Right hindlimb (tissue), 1 donor: ENCODE measurements around the gene SURF4.
A peak's percentile ranks its signal among the peaks of the same experiment; 100 is the strongest.

ENCODE experiments used
- DNase-seq: peaks from one replicate; pipeline ENCODE4 v3.0.0-alpha.2; 2018

Gene SURF4

DNA sequence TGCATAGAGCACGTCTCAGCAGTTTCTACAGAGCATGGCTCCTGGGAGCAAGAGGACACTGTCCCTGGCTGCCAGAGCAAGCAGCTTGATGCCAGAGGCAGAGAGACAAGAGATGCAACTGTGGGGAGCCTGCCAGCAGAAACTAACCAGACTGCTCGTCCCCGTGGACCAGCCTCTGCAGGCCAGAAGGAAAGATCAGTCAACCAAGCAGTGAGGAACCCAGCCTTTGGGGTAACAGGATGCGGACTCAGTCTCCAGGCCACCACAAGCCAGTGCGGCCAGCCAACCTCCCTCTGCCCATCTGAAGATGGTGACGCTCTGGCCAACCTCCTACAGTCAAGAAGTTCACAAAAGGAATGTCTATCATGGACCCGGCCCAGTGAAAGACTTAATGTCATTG lies 3.7 kb downstream of the SURF4 start:
- no peak for DNase-seq

GRCh38 chr9:133371261-133371711 lies 4.6 kb downstream of the SURF4 start:
- DNase-seq = no peak

- DNase-seq = no peak
Measured at GRCh38 chr9:133370685-133371084, 5.2 kb downstream of the SURF4 start.

GRCh38 chr9:133369933-133370332 lies 5.9 kb downstream of the SURF4 start:
- DNase-seq = no peak

GRCh38 chr9:133369422-133369821 lies 6.4 kb downstream of the SURF4 start:
- DNase-seq = no peak

DNA sequence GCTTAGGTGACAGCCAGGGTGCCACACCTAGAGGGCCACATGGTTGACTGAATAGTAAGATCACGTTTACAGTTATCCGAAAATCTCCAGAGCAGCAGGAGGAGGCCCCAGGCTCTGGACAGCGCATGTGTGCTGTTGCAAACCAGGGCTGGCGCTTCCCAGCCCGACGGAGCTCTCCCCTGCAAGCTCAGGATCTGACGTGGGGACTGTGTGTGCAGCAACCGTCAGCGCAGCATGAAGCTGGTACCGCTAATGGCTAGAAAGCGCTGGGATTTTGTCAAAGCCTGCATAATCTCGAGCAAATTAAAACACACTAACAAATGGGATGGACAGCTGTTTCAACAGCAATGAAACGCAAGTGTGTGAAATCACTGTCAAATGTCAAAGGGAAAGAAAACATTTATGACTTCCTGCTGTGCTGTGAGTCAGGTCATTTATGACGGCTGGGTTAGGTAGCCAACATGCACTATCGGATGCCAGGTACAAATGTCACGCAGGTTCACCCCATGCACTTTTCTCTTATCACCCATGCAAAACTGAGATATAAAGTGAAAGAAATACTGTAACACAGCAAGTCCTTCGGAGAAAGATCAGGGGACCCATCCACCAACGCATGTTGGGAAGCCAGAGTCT lies 7.5 kb downstream of the SURF4 start:
- DNase-seq = no peak

GRCh38 chr9:133367778-133368177 lies 8.1 kb downstream of the SURF4 start:
- DNase-seq = no peak

GRCh38 chr9:133367221-133367620 lies 8.6 kb downstream of the SURF4 start:
- DNase-seq = no peak

DNA sequence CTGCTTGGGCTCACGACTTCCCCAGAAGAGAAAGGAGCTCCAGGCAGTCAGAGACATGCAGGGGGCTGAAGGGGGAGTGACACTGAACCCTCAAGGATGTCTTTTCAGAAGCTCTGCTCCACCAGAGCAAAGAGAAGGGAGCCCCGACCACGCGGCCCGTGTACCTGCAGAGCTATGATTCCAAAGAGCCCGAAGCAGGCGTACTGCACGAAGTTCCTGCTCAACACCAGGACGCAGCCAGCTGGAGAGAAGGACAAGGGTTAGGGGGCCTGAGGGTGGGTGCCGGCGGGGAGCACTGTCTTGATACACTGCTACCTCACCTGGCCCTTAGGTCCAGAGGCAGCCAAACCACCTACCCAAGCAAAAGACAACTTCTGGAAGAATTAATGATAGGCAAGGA lies 9.4 kb downstream of the SURF4 start:
- no peak for DNase-seq

- no peak for DNase-seq
Measured at GRCh38 chr9:133362359-133363044, 13.4 kb downstream of the SURF4 start.

GRCh38 chr9:133361507-133362092 lies 14.3 kb downstream of the SURF4 start:
- DNase-seq = no peak

DNA sequence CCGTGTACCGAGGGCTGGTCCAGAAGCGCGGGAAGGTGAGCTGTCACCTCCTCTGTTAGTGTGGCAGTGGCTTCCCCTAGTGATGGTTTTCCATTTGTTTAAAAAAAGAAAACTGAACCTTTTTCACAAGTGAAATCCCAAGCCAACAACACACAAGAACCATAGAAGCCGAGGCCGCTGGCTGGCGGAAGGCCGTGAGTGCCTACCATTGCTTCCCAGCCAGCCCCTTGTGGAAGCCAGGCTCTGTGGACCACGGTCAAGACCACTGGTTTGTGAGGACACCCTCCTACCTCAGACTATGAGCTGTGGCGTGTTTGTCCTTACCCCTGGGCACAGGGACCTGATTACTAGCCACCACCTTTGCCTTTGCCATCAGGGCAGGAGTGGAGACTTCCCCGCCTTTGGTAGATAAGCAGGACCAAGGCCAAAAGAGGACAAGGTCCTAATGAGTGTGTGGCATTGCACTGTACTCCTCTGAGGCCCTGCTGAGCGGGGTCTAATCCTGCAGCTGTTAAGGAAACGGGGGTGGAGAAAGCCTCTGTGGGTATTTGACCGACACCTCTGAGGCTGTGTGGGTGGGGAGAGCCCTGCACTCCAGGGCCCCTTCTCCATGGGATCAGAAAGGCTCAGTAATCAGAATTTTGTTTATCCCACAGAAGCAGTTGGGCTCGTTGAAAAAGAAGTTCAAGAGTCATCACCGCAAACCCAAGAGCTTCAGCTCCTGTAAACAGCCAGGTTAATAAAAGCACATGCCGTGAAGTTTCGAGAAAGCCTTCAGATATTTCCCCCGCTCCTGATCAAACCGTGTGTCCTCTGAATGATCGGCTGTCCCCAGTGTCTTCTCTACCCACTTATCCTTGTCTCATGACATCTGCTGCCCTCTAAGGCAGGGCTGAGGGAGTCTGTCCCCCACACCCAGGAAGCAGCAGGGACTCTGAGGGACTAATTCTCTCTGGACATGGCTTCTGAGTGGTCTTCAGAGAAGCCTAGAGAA lies 15.2 kb downstream of the SURF4 start:
- DNase-seq = no peak

GRCh38 chr9:133359399-133360175 lies 16.3 kb downstream of the SURF4 start:
- DNase-seq = no peak

DNA sequence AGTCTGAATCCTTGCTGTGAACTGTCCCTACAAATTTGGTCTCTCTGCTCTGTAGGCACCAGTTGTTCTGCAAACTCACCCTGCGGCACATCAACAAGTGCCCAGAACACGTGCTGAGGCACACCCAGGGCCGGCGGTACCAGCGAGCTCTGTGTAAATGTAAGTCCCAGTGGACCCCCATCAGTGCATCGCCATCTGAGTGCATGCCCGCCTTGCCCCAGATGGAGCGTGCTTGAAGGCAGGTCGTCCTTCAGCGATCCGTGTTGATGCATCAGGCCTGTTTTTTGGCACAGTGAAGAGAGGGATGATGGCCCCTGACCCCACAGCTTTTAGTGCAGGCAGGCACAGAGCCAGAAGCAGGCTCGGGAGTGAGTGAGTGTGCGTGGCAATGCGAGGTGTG lies 18.2 kb downstream of the SURF4 start:
- DNase-seq = no peak

DNA sequence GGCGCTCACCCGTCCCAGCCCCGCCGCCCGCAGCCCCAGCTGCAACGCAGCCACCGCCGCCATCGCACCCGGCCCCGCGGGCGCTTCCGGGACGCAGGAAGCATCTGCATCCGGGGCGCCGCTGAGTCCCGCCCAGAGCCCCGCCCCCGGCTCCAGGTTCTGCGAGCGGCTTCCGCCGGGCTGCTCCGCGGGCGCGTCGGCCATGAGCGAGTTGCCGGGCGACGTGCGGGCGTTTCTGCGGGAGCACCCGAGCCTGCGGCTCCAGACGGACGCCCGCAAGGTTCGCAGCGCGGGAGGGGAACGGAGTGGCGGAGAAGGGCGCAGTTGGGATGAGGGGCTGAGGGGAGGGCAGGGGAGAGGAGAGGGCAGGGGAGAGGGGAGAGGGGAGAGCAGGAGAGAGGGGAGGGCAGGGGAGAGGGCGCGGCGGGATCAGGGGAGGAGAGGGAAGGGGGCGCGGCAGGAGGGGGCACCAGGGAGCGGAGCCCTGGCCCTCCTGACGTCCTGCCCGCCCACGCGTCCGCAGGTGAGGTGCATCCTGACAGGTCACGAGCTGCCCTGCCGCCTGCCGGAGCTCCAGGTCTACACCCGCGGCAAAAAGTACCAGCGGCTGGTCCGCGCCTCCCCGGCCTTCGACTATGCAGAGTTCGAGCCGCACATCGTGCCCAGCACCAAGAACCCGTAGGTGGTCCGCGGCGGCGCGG lies 19.3 kb downstream of the SURF4 start, which contains the start of the genes SURF1 and SURF2:
Gene SURF1 (minus strand): TSS at position 97 of the 701 bp plus-strand sequence. CDS start 34 bp downstream, at position 63.
Gene SURF2 (plus strand): TSS at position 160 of the 701 bp plus-strand sequence. CDS start 43 bp downstream, at position 203.
- DNase-seq = peak; percentile 91

GRCh38 chr9:133355881-133356357 lies 19.9 kb downstream of the SURF4 start:
- DNase-seq = no peak

DNA sequence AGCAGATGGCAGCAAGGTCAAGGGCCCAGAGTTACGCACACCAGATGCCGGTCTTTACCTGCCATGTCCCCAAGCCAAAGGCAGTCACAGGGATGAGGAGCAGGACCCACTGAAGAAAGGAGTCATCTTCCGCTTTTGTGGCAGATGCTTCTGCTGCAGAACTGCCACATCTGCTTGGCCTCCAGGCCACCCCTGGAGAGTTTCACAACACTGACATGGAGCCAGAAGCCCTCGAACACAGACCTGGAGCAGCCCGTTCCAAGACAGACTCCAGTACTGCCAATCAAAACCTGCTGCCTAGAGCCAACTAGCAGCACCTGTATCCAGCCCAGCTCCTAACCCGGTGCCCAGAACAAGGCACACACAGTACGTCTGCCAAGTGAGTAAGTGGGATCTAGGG lies 21.1 kb downstream of the SURF4 start:
- no peak for DNase-seq

DNA sequence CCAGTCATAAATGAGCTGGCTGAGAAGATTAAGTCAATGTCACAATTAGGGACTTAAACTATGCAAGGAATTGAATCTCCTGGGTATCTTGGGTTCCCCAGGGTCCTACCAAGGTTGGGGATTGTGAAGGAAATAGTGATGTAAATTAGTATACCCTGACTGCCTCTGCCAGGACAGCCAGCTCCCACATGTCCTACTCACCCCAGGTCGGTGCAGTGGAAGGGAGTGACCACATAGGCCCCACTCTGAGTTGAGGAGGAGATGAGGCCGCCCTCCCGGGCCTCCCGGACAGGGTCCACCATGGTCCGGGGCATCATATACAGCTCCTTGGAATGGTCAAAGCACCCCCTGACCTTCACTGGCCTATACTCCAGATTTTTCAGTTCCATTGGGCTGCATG lies 22.3 kb downstream of the SURF4 start:
- DNase-seq = no peak

GRCh38 chr9:133352635-133353340 lies 23.1 kb downstream of the SURF4 start:
- DNase-seq = no peak

DNA sequence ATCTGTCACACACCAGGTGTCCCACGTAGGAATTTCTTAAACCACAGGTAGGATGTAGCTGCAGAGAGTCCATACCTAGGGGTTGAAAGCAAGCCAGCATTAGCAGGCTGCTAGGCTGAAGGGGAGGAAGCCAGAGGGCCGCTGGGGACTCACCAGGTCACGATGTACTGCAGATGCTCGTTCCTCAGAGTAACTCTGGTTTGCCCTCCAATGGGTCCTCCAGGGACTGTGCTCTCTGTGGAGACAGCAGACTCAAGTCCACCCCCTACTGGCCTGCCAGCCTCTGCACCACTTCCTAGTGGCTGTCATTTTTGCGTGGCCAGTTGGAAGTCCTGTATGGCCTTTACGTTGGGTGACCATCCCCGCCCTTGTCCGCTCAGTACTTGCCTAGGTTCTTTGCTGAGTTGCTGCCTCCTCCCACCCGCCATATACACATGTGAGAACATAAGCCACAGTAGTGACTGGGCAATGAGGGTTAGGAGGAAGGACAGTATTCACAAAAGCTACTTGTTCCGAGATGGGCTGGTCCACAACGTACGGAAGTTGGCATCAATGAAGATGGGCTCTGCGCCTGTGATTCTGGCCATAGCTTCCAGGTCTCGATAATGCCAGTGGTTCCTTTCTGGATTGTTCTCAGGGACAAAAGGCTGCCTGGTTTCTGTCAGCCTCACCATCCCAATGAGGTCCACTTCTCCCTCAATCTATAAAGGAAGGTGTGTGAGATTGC lies 23.8 kb downstream of the SURF4 start:
- no peak for DNase-seq
